Measurements from ENCODE around the gene C22orf39.

- TF ChIP-seq EZH2 (IDR thresholded peaks at IDR 0.05; ENCODE audit: borderline replicate concordance, low read length) (no peak), CTCF (conservative IDR thresholded peaks at IDR 0.05 in 1 of 2, IDR thresholded peaks at IDR 0.05 in 1 of 2; ENCODE audit: extremely low read depth in 1 of 2, insufficient read depth in 1 of 2, low read depth in 1 of 2, low read length in 2 of 2) (no peak)
Measured at GRCh38 chr22:19398652-19399051, 48.9 kb downstream of the C22orf39 start.

Measured in mammary epithelial cell (primary cell).